IMR-90 (cell line): ENCODE data around the gene PCCA. TPM values are rescaled to one million over a fixed set of nuclear protein-coding genes. Genes with fewer than 3 reads are reported as not detected.

Source experiments
- ATAC-seq: fragments of 200-7000 bp; cut with Tn5 transposase; 2 replicates; pipeline ENCODE4 v1.9.1; 2020; ENCODE audit warnings: low read depth, mild to moderate bottlenecking, moderate library complexity
- BruUV-seq: library from RNA; stranded (reverse); fragments of 400-500 nt; replicated peaks from 2 replicates; lab custom pipeline; 2021; lab: Mats Ljungman, UMichigan
- CTCF ChIA-PET: fragments of 300-600 bp; formaldehyde crosslinking; extraction: SDS; loops from one replicate; lab custom pipeline; 2021; ENCODE audit warnings: antibody characterized with exemption; lab: Yijun Ruan, JAX
- POLR2A ChIA-PET: fragments of 300-600 bp; sonication (Branson Sonifier 250); formaldehyde crosslinking; loops from one replicate; lab custom pipeline; 2022; ENCODE audit warnings: antibody characterized with exemption; ENCODE audit not compliant: unreplicated experiment; lab: Charles Lee
- DNase-seq: peaks from one replicate; pipeline ENCODE4 v3.0.0; 2013
- H2AFZ ChIP-seq: replicated peaks from 2 replicates; pipeline ENCODE3; 2013; ENCODE audit warnings: low read length, mild to moderate bottlenecking; ENCODE audit not compliant: poor library complexity
- H2AK5ac ChIP-seq: 2 replicates; pipeline ENCODE4 v1.6.1; 2013; ENCODE audit warnings: low read depth, low read length, inconsistent platforms
- H2AK9ac ChIP-seq: replicated peaks from 2 replicates; pipeline ENCODE3; 2013; ENCODE audit warnings: mild to moderate bottlenecking, low read depth, low read length, moderate library complexity; ENCODE audit not compliant: poor library complexity
- H2BK120ac ChIP-seq: 2 replicates; pipeline ENCODE4 v1.6.1; 2013; ENCODE audit warnings: low read depth, low read length, inconsistent platforms
- H2BK15ac ChIP-seq: 3 replicates; pipeline ENCODE4 v1.6.1; 2013; ENCODE audit warnings: low read depth, low read length, inconsistent platforms
- H2BK20ac ChIP-seq: 2 replicates; pipeline ENCODE4 v1.6.1; 2013; ENCODE audit warnings: low read depth, mild to moderate bottlenecking, inconsistent platforms, low read length, moderate library complexity
- H2BK5ac ChIP-seq: 2 replicates; pipeline ENCODE4 v1.6.1; 2013; ENCODE audit warnings: mild to moderate bottlenecking, low read depth, low read length, inconsistent platforms; ENCODE audit not compliant: poor library complexity, severe bottlenecking
- H3K14ac ChIP-seq: replicated peaks from 2 replicates; pipeline ENCODE4 v1.6.1; 2013; ENCODE audit warnings: low read depth, low read length, inconsistent platforms
- H3K18ac ChIP-seq: 2 replicates; pipeline ENCODE4 v1.6.1; 2013; ENCODE audit warnings: low read depth, low read length, control low read depth
- H3K23ac ChIP-seq: 2 replicates; pipeline ENCODE4 v1.6.1; 2013; ENCODE audit warnings: low read depth, low read length, inconsistent platforms
- H3K27ac ChIP-seq: 2 replicates; pipeline ENCODE4 v1.5.1; 2013; ENCODE audit warnings: mild to moderate bottlenecking, control low read depth, low read length; ENCODE audit not compliant: insufficient read depth
- H3K27me3 ChIP-seq: 2 replicates; pipeline ENCODE4 v1.6.1; 2013; ENCODE audit warnings: low read length; ENCODE audit not compliant: control insufficient read depth, insufficient read depth
- H3K36me3 ChIP-seq: 2 replicates; pipeline ENCODE4 v1.6.1; 2013; ENCODE audit warnings: low read length, mixed read lengths; ENCODE audit not compliant: control insufficient read depth, insufficient read depth
- H3K4ac ChIP-seq: 2 replicates; pipeline ENCODE4 v1.6.1; 2013; ENCODE audit warnings: low read depth, low read length, inconsistent platforms
- H3K4me1 ChIP-seq: 2 replicates; pipeline ENCODE4 v1.6.1; 2013; ENCODE audit warnings: low read length, mixed read lengths; ENCODE audit not compliant: control insufficient read depth, insufficient read depth
- H3K4me2 ChIP-seq: 2 replicates; pipeline ENCODE4 v1.6.1; 2013; ENCODE audit warnings: low read depth, mild to moderate bottlenecking, control low read depth, low read length, moderate library complexity
- H3K4me3 ChIP-seq: 2 replicates; pipeline ENCODE4 v1.5.1; 2013; ENCODE audit warnings: low read depth, mild to moderate bottlenecking, control low read depth, low read length, moderate library complexity; ENCODE audit not compliant: insufficient read depth
- H3K56ac ChIP-seq: 2 replicates; pipeline ENCODE4 v1.6.1; 2013; ENCODE audit warnings: low read length, inconsistent platforms; ENCODE audit not compliant: insufficient read depth; ENCODE audit errors: extremely low read depth
- H3K79me1 ChIP-seq, 2 experiments: 2 replicates each; pipeline ENCODE4 v1.6.1; 2013; ENCODE audit warnings: low read length in 2 of 2, inconsistent platforms in 1 of 2, low read depth in 1 of 2
- H3K9ac ChIP-seq: 2 replicates; pipeline ENCODE4 v1.6.1; 2013; ENCODE audit warnings: low read depth, low read length, control low read depth
- H3K9me1 ChIP-seq: 2 replicates; pipeline ENCODE4 v1.6.1; 2013; ENCODE audit warnings: low read length, inconsistent platforms; ENCODE audit not compliant: insufficient read depth
- H3K9me3 ChIP-seq: 2 replicates; pipeline ENCODE4 v1.6.1; 2013; ENCODE audit warnings: low read length; ENCODE audit not compliant: control insufficient read depth, insufficient read depth
- H4K20me1 ChIP-seq: 2 replicates; pipeline ENCODE4 v1.6.1; 2013; ENCODE audit warnings: low read length, inconsistent platforms; ENCODE audit not compliant: insufficient read depth
- H4K5ac ChIP-seq: 2 replicates; pipeline ENCODE4 v1.6.1; 2013; ENCODE audit warnings: mild to moderate bottlenecking, low read depth, low read length, control low read depth
- H4K8ac ChIP-seq, 2 experiments: 2 replicates each; pipeline ENCODE4 v1.6.1; 2013; ENCODE audit warnings: low read depth in 2 of 2, low read length in 2 of 2, control low read depth in 1 of 2, inconsistent platforms in 1 of 2
- H4K91ac ChIP-seq: 2 replicates; pipeline ENCODE4 v1.6.1; 2013; ENCODE audit warnings: low read depth, low read length, inconsistent platforms; ENCODE audit not compliant: insufficient read depth
- CEBPB ChIP-seq: IDR thresholded peaks from 2 replicates; pipeline ENCODE4 v1.6.1; 2012; ENCODE audit warnings: low read depth, low read length, improper control_type of control experiment
- FOS ChIP-seq: fragments of 150-350 bp; IDR thresholded peaks from 2 replicates; pipeline ENCODE4 v1.6.1; 2016; ENCODE audit warnings: low read depth, low read length
- WGBS, 2 experiments: methylation state at CpG; one replicate each; pipeline versions ENCODE4 v1.1.5 to v1.1.7; 2013; ENCODE audit warnings: missing lambda C conversion rate in 2 of 2; ENCODE audit not compliant: insufficient read length in 1 of 2; ENCODE audit errors: extremely low coverage in 2 of 2; 5-methylcytosine and 5-hydroxymethylcytosine counted together
- dilution Hi-C: fragments of 300-500 bp; cut with HindIII; formaldehyde crosslinking; loops from one replicate; pipeline ENCODE4 v1.14.3; 2018; ENCODE audit warnings: low sequenced_read_pairs; ENCODE audit not compliant: unreplicated experiment
- in situ Hi-C: fragments of 300-500 bp; cut with MboI; formaldehyde crosslinking; loops from 3 replicates; pipeline ENCODE4 v1.14.3; 2019; ENCODE audit warnings: low sequenced_read_pairs, inconsistent platforms, mixed read lengths
- intact Hi-C: fragments of 100-400 bp; cut with micrococcal nuclease; formaldehyde crosslinking; loops from 2 replicates; pipeline ENCODE4 v1.10.0; 2022
- polyA plus RNA-seq, 3 experiments: library from polyadenylated mRNA; depleted of rRNA; stranded (reverse); fragments of >200 nt; gene quantifications; 2 replicates each; pipeline ENCODE4 v1.2.3, GENCODE V29; 2012; ENCODE audit warnings: low replicate concordance in 1 of 3
- total RNA-seq: library from RNA; depleted of rRNA; stranded (reverse); fragments of >200 nt; gene quantifications from 2 replicates; pipeline ENCODE4 v1.2.3, GENCODE V29; 2012
- TF ChIP-seq, protein P1 (sequence below): fragments of 150-350 bp; IDR thresholded peaks from 2 replicates; pipeline ENCODE4 v1.6.1; 2016; ENCODE audit warnings: low read depth, mild to moderate bottlenecking, low read length, moderate library complexity, borderline replicate concordance

PCCA gene
- total and polyA plus RNA-seq, 2 of the 4 experiments (the other 2 are of a cell fraction) = 7.6 to 24.0 TPM

DNA sequence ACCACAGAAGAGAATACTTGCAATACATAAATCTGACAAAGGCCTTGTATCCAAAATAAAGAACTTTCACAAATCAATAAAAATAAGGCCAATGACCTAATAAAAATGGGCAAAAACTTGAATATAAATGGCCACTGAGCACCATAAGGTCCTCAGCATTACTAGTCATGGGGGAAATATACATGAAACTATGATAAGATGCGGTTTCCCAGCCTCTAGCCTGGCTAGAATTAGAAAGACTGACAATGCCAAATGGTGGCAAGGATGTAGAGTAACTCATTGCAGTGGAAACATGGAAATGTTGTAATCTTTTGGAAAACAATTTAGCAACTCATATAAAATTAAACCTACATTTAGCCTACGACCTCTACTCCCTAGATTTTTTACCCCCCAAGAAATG, 272.6 kb downstream of the PCCA start:
- Histone ChIP-seq H3K23ac (no peak overlapping the region), H3K4me1 (peaks cover 6% of the 10 kb centered on the region), H3K9me1 (peaks cover 3% of the 10 kb centered on the region), H3K18ac (no peak overlapping the region), H4K91ac (no peak overlapping the region), H2AFZ (no peak overlapping the region), H3K36me3 (no peaks in the 10 kb centered on the region), H2AK5ac (no peak overlapping the region), H2BK15ac (no peak overlapping the region), H3K9me3 (no peaks in the 10 kb centered on the region), H3K27me3 (no peaks in the 10 kb centered on the region), H4K8ac (no peak overlapping the region; a peak in 1 of 4 replicates), H3K4ac (no peak overlapping the region), H2BK5ac (no peak overlapping the region), H2BK20ac (no peak overlapping the region), H2AK9ac (no peak overlapping the region), H3K4me2 (no peak overlapping the region), H3K9ac (no peak overlapping the region), H3K79me1 (peaks cover 0 to 6% of the 10 kb centered on the region in 2 experiments; a peak in 1 of 4 replicates), H4K20me1 (no peaks in the 10 kb centered on the region), H3K56ac (no peak overlapping the region), H3K4me3 (no peak overlapping the region), H2BK120ac (no peak overlapping the region), H4K5ac (no peak overlapping the region), H3K14ac (no peak overlapping the region), H3K27ac (no peak overlapping the region)
- in situ Hi-C loops = no loop called here
- BruUV-seq = no TSS peak
- intact Hi-C loops = no loop called here
- ATAC-seq (no peak), DNase-seq (peak; percentile 62)
- TF ChIP-seq, protein P1, sequence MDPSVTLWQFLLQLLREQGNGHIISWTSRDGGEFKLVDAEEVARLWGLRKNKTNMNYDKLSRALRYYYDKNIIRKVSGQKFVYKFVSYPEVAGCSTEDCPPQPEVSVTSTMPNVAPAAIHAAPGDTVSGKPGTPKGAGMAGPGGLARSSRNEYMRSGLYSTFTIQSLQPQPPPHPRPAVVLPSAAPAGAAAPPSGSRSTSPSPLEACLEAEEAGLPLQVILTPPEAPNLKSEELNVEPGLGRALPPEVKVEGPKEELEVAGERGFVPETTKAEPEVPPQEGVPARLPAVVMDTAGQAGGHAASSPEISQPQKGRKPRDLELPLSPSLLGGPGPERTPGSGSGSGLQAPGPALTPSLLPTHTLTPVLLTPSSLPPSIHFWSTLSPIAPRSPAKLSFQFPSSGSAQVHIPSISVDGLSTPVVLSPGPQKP = no peak
- TF ChIP-seq FOS (peak; percentile 37; the same call in 1 of the 2 replicates), CEBPB (peak; percentile 71)
- ChIA-PET CTCF (no interaction called here), POLR2A (no interaction called here)
- dilution Hi-C loops = no loop called here
- no CpG with 5 or more reads among the region's 2 CpGs for WGBS, 2 experiments
